Panc1 (cell line): ENCODE measurements around the gene RPL3. TPM values are rescaled to one million over a fixed set of nuclear protein-coding genes. Genes with fewer than 3 reads are reported as not detected.

Experiments
- ATAC-seq: fragments of 200-7000 bp; cut with Tn5 transposase; 2 replicates; pipeline ENCODE4 v1.9.1; 2020; ENCODE audit warnings: mild to moderate bottlenecking, moderate library complexity
- BruUV-seq: library from RNA; stranded (reverse); fragments of 400-500 nt; replicated peaks from 2 replicates; lab custom pipeline; 2021; lab: Mats Ljungman, UMichigan
- CTCF ChIA-PET: fragments of 300-600 bp; sonication (Branson Sonifier 250); formaldehyde crosslinking; loops from one replicate; lab custom pipeline; 2022; ENCODE audit warnings: antibody characterized with exemption; lab: Charles Lee
- POLR2A ChIA-PET: fragments of 300-600 bp; sonication (Branson Sonifier 250); formaldehyde crosslinking; loops from one replicate; lab custom pipeline; 2022; ENCODE audit warnings: antibody characterized with exemption; lab: Charles Lee
- DNase-seq: peaks from one replicate; pipeline ENCODE4 v3.0.0-alpha.2; 2010; ENCODE audit warnings: low read depth, low spot score
- H3K27ac ChIP-seq: 2 replicates; pipeline ENCODE4 v1.5.1; 2011; ENCODE audit warnings: mild to moderate bottlenecking, low read length, inconsistent platforms
- H3K27me3 ChIP-seq: fragments of 200-500 bp; sonication (Bioruptor generic); 2 replicates; pipeline ENCODE4 v1.6.0; 2014; ENCODE audit warnings: low read length, inconsistent platforms; ENCODE audit not compliant: control insufficient read depth, insufficient read depth
- H3K36me3 ChIP-seq: fragments of 200-500 bp; sonication (Bioruptor generic); 2 replicates; pipeline ENCODE4 v1.5.1; 2014; ENCODE audit warnings: inconsistent platforms, mild to moderate bottlenecking, low read length, moderate library complexity; ENCODE audit not compliant: control insufficient read depth, insufficient read depth
- H3K4me1 ChIP-seq: 2 replicates; pipeline ENCODE4 v1.5.1; 2011; ENCODE audit warnings: inconsistent platforms, mild to moderate bottlenecking, low read length, moderate library complexity; ENCODE audit not compliant: control insufficient read depth, insufficient read depth
- H3K4me3 ChIP-seq, 2 experiments: 2 replicates each; pipeline ENCODE4 v1.5.1; 2011 to 2012; ENCODE audit warnings: low read depth in 2 of 2, low read length in 2 of 2, mild to moderate bottlenecking in 2 of 2, inconsistent platforms in 1 of 2, moderate library complexity in 1 of 2
- H3K9me3 ChIP-seq: fragments of 200-500 bp; sonication (Bioruptor generic); 2 replicates; pipeline ENCODE4 v1.5.1; 2014; ENCODE audit warnings: low read depth, mild to moderate bottlenecking, inconsistent platforms, low read length, moderate library complexity; ENCODE audit not compliant: control insufficient read depth, insufficient read depth
- CTCF ChIP-seq: fragments of 450-650 bp; IDR thresholded peaks from 2 replicates; pipeline ENCODE4 v1.5.1; 2017; ENCODE audit warnings: mild to moderate bottlenecking
- POLR2AphosphoS5 ChIP-seq: IDR thresholded peaks from 2 replicates; pipeline ENCODE4 v1.6.1; 2012; ENCODE audit warnings: mild to moderate bottlenecking, low read depth, low read length, moderate library complexity
- REST ChIP-seq, 2 experiments: IDR thresholded peaks; 2 replicates each; pipeline ENCODE4 v1.6.1; 2011 to 2012; ENCODE audit warnings: low read depth in 2 of 2, control low read depth in 1 of 2, low read length in 1 of 2, mild to moderate bottlenecking in 1 of 2, moderate library complexity in 1 of 2; ENCODE audit not compliant: insufficient read depth in 1 of 2
- SIN3A ChIP-seq: IDR thresholded peaks from 2 replicates; pipeline ENCODE4 v1.6.1; 2012; ENCODE audit warnings: low read depth, mild to moderate bottlenecking, low read length, moderate library complexity, borderline replicate concordance; ENCODE audit not compliant: insufficient read depth
- TCF7L2 ChIP-seq: IDR thresholded peaks from 2 replicates; pipeline ENCODE4 v1.6.1; 2011; ENCODE audit warnings: mild to moderate bottlenecking, low read depth, low read length, inconsistent platforms
- in situ Hi-C: cut with HindIII; loops from 2 replicates; pipeline ENCODE4 v1.10.0; 2016; ENCODE audit warnings: low sequenced_read_pairs, low pct_unique_long_range_greater_than_20kb
- intact Hi-C: fragments of 100-400 bp; cut with micrococcal nuclease; formaldehyde crosslinking; loops from one replicate; pipeline ENCODE4 v1.10.0; 2022; ENCODE audit not compliant: unreplicated experiment
- total RNA-seq: library from RNA; stranded (reverse); gene quantifications from one replicate; pipeline ENCODE4 v1.2.1, GENCODE V29; 2021; ENCODE audit not compliant: unreplicated experiment

The RPL3 gene
- total RNA-seq, 1 experiment from 2014 or later = 885 TPM

GRCh38 chr22:39348909-39349505 is 29.6 kb upstream of the RPL3 start:
- intact Hi-C loops = no loop called here
- 0 out of 2 replicates have a peak overlapping the region, but pooled peaks have one; percentile 39 for H3K27ac ChIP-seq
- H3K4me3 ChIP-seq = peak overlapping the region; percentile 34 to 37
- ChIA-PET POLR2A (no interaction called here), CTCF (interaction anchor here (0.6 kb wide), 1 partner anchor 12 kb away, joined by 4 read pairs; no protein-coding TSS in a partner anchor)
- DNase-seq (no peak), ATAC-seq (no peak)
- in situ Hi-C loops = no loop called here
- H3K9me3 ChIP-seq = no peaks in the 10 kb centered on the region
- no peaks in the 10 kb centered on the region for H3K27me3 ChIP-seq
- H3K4me1 ChIP-seq = peaks cover 19% of the 10 kb centered on the region
- TF ChIP-seq SIN3A = no peak
- TF ChIP-seq REST (IDR thresholded peaks at IDR 0.05; ENCODE audit: insufficient read depth in 1 of 2, low read depth in 2 of 2, low read length in 1 of 2) = no peak
- TF ChIP-seq POLR2AphosphoS5 = no peak
- TF ChIP-seq CTCF = no peak
- TF ChIP-seq TCF7L2 = no peak
- H3K36me3 ChIP-seq = no peaks in the 10 kb centered on the region
- no TSS peak for BruUV-seq

- Histone ChIP-seq H3K27me3 (no peaks in the 10 kb centered on the region), H3K36me3 (no peaks in the 10 kb centered on the region), H3K27ac (no peak overlapping the region), H3K9me3 (no peaks in the 10 kb centered on the region), H3K4me3 (no peak overlapping the region), H3K4me1 (no peaks in the 10 kb centered on the region)
- POLR2A ChIA-PET = interaction anchor here (0.6 to 0.7 kb wide), 2 partner anchors 31 to 571 kb away, joined by 3 to 4 read pairs; no protein-coding TSS in a partner anchor
- DNase-seq (no peak), ATAC-seq (no peak)
- TF ChIP-seq POLR2AphosphoS5 (no peak), CTCF (no peak), SIN3A (no peak), TCF7L2 (no peak), REST (IDR thresholded peaks at IDR 0.05; ENCODE audit: insufficient read depth in 1 of 2, low read depth in 2 of 2, low read length in 1 of 2) (no peak)
- in situ Hi-C loops = no loop called here
- intact Hi-C loops = no loop called here
- CTCF ChIA-PET = no interaction called here
- no TSS peak for BruUV-seq
Measured at GRCh38 chr22:39345231-39345630, 25.8 kb upstream of the RPL3 start.
